ENCODE results near the gene COA8. TPM values are rescaled to one million over a fixed set of nuclear protein-coding genes. Genes with fewer than 3 reads are reported as not detected.
A peak's percentile ranks its signal among the peaks of the same experiment; 100 is the strongest.

COA8 gene, protein sequence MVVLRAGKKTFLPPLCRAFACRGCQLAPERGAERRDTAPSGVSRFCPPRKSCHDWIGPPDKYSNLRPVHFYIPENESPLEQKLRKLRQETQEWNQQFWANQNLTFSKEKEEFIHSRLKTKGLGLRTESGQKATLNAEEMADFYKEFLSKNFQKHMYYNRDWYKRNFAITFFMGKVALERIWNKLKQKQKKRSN
- 10 to 100 TPM; 28.3 to 34.3 TPM for total RNA-seq

GRCh38 chr14:103562429-103563225 lies at the start of gene COA8, which contains the start of gene BAG5:
COA8 (plus strand) TSS chr14:103562960; CDS start chr14:103563002, 42 bp downstream.
BAG5 (minus strand) TSS chr14:103562657; CDS start chr14:103561164, 1,493 bp downstream.
- peak; percentile 81 for ATAC-seq

GRCh38 chr14:103514596-103515421 lies 48.0 kb upstream of the COA8 start:
- no peak for DNase-seq
- Mint-ChIP-seq H3K4me1 (ENCODE audit: low read depth) (peaks cover 17% of the 10 kb centered on the region), H3K27ac (no peak overlapping the region), H3K9me3 (ENCODE audit: insufficient read depth) (no peaks in the 10 kb centered on the region), H3K27me3 (ENCODE audit: low read depth) (no peaks in the 10 kb centered on the region), H3K4me3 (no peak overlapping the region), H3K36me3 (ENCODE audit: low read depth) (peaks cover 7% of the 10 kb centered on the region)
- ATAC-seq = no peak
- CTCF ChIA-PET = no interaction called here
- POLR2A ChIA-PET = interaction anchor here (0.5 kb wide), 1 partner anchor 8 kb away, joined by 3 read pairs; the partner anchor contains the start of gene CKB

More at GRCh38 chr14:103562429-103563225, at the start of gene COA8, which contains the start of gene BAG5:
- no peaks in the 10 kb centered on the region for H3K9me3 Mint-ChIP-seq (ENCODE audit: insufficient read depth)
- peaks cover 30% of the 10 kb centered on the region for H3K36me3 Mint-ChIP-seq (ENCODE audit: low read depth)
- H3K4me3 Mint-ChIP-seq = peak within 1 kb of the TSS; percentile 91
- DNase-seq = peak; percentile 90
- H3K27me3 Mint-ChIP-seq (ENCODE audit: low read depth) = no peaks in the 10 kb centered on the region
- H3K4me1 Mint-ChIP-seq (ENCODE audit: low read depth) = peaks cover 55% of the 10 kb centered on the region
- H3K27ac Mint-ChIP-seq = peak within 1 kb of the TSS; percentile 93
- CTCF ChIA-PET = interaction anchor here (1.3 to 5.1 kb wide), 5 partner anchors 9 to 359 kb away, joined by 3 to 23 read pairs (median 7); no protein-coding TSS in a partner anchor
- POLR2A ChIA-PET = interaction anchor here (0.5 to 2.1 kb wide), 7 partner anchors 30 to 228 kb away, joined by 3 to 16 read pairs (median 6); partner anchors contain the start of genes EIF5, KLC1, TRMT61A and XRCC3

DNA sequence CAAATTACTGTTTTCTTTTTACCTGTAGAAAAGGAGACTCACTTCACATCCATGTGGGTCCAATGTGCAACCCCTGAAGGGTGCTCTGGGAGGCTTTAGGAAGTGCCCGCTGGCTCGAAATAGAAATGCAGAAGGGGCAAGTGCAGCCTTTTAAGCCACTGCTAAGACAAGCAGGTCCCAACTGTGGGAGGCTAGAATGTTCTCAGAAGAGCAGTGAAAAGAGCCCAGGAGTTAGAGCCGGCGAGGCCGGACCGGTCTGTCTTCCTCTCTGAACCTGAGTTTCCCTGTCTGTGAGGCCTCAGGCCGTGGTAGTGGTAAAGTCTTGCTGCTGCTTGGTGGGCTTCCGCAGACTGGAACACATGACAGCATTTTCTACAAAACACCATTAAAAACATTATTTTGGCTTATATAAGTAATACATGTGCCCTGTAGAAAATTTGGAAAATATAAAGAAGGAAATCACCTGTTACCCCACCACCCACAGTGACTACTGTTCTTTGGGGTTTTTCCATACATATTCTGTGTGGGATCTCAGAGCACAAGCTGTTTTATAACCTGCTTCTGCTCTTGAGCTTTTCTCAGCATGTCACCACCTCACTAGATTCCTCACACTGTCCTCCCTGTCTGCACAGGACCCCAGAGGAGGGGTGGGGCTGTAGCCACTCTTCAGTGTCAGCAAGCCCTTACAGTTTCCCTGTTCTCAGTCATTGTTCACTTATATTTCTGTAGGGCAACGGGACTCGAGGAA lies 46.2 kb upstream of the COA8 start:
- POLR2A ChIA-PET = no interaction called here
- peaks cover 3% of the 10 kb centered on the region for H3K36me3 Mint-ChIP-seq (ENCODE audit: low read depth)

DNA sequence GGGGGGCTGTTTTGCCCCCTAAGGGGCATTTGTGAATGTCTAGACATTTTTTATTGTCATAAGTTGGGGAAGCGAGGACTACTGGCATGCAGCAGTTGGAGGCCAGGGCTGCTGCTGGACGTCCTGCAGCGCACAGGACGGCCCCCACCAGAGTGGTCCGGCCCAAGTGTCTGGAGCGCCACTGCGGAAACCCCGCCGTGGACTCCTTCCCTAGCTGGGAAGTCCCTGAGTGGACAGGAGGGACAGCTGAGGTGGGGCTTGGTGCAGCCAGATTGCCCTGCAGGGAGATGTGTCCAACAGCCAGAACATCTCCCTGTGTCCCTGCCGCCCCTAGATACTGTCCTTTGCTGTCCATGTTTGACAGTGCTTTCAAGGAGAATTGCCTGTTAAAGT lies 45.6 kb upstream of the COA8 start:
- Mint-ChIP-seq H3K27ac (no peak overlapping the region), H3K4me1 (ENCODE audit: low read depth) (peaks cover 17% of the 10 kb centered on the region), H3K27me3 (ENCODE audit: low read depth) (peaks cover under 1% of the 10 kb centered on the region), H3K36me3 (ENCODE audit: low read depth) (peaks cover 3% of the 10 kb centered on the region), H3K9me3 (ENCODE audit: insufficient read depth) (no peaks in the 10 kb centered on the region), H3K4me3 (no peak overlapping the region)
- no peak for DNase-seq
- CTCF ChIA-PET = interaction anchor here (2.5 to 2.7 kb wide), 2 partner anchors 40 to 44 kb away, joined by 8 to 23 read pairs; partner anchors contain the start of genes BAG5 and COA8
- POLR2A ChIA-PET = no interaction called here
- no peak for ATAC-seq

More for the DNA sequence above, 46.2 kb upstream of the COA8 start:
- H3K4me3 Mint-ChIP-seq = no peak overlapping the region
- CTCF ChIA-PET = interaction anchor here (2.7 kb wide), 1 partner anchor 44 kb away, joined by 23 read pairs; the partner anchor contains the start of genes BAG5 and COA8
- DNase-seq (no peak), ATAC-seq (no peak)
- H3K9me3 Mint-ChIP-seq (ENCODE audit: insufficient read depth) = no peaks in the 10 kb centered on the region
- H3K27ac Mint-ChIP-seq = no peak overlapping the region
- H3K4me1 Mint-ChIP-seq (ENCODE audit: low read depth) = peaks cover 17% of the 10 kb centered on the region
- H3K27me3 Mint-ChIP-seq (ENCODE audit: low read depth) = no peaks in the 10 kb centered on the region

- Mint-ChIP-seq H3K4me3 (no peak overlapping the region), H3K27ac (no peak overlapping the region), H3K9me3 (ENCODE audit: insufficient read depth) (no peaks in the 10 kb centered on the region), H3K27me3 (ENCODE audit: low read depth) (peaks cover 2% of the 10 kb centered on the region), H3K4me1 (ENCODE audit: low read depth) (peaks cover 17% of the 10 kb centered on the region), H3K36me3 (ENCODE audit: low read depth) (no peaks in the 10 kb centered on the region)
- ChIA-PET POLR2A (interaction anchor here (1.6 kb wide), 1 partner anchor 44 kb away, joined by 4 read pairs; no protein-coding TSS in a partner anchor), CTCF (interaction anchor here (1.0 to 2.7 kb wide), 13 partner anchors 9 to 125 kb away, joined by 3 to 23 read pairs (median 8); partner anchors contain the start of genes BAG5, COA8 and TRMT61A)
- no peak for ATAC-seq
- DNase-seq = no peak
Observed at GRCh38 chr14:103517721-103518421, 44.9 kb upstream of the COA8 start.

GRCh38 chr14:103518422-103519042 lies 44.2 kb upstream of the COA8 start:
- peaks cover 18% of the 10 kb centered on the region for H3K4me1 Mint-ChIP-seq (ENCODE audit: low read depth)
- ATAC-seq = peak; percentile 43
- POLR2A ChIA-PET = interaction anchor here (1.0 to 1.6 kb wide), 2 partner anchors 43 to 184 kb away, joined by 4 to 5 read pairs; partner anchors contain the start of gene EIF5
- H3K9me3 Mint-ChIP-seq (ENCODE audit: insufficient read depth) = no peaks in the 10 kb centered on the region
- no peak overlapping the region for H3K4me3 Mint-ChIP-seq
- CTCF ChIA-PET = interaction anchor here (0.6 to 2.7 kb wide), 21 partner anchors 9 to 125 kb away, joined by 3 to 23 read pairs (median 4); partner anchors contain the start of genes BAG5, COA8 and TRMT61A
- H3K27ac Mint-ChIP-seq = no peak overlapping the region
- H3K27me3 Mint-ChIP-seq (ENCODE audit: low read depth) = peaks cover 6% of the 10 kb centered on the region
- peak; percentile 65 for DNase-seq
- no peaks in the 10 kb centered on the region for H3K36me3 Mint-ChIP-seq (ENCODE audit: low read depth)

GRCh38 chr14:103519043-103519836 lies 43.5 kb upstream of the COA8 start:
- Mint-ChIP-seq H3K9me3 (ENCODE audit: insufficient read depth) (no peaks in the 10 kb centered on the region), H3K27ac (no peak overlapping the region), H3K4me3 (no peak overlapping the region), H3K27me3 (ENCODE audit: low read depth) (peaks cover 12% of the 10 kb centered on the region), H3K36me3 (ENCODE audit: low read depth) (no peaks in the 10 kb centered on the region), H3K4me1 (ENCODE audit: low read depth) (peaks cover 20% of the 10 kb centered on the region)
- ChIA-PET POLR2A (interaction anchor here (1.0 to 1.6 kb wide), 2 partner anchors 43 to 185 kb away, joined by 4 to 5 read pairs; partner anchors contain the start of gene EIF5), CTCF (interaction anchor here (0.6 to 2.7 kb wide), 21 partner anchors 10 to 126 kb away, joined by 3 to 23 read pairs (median 4); partner anchors contain the start of genes BAG5, COA8 and TRMT61A)
- ATAC-seq (no peak), DNase-seq (no peak)

DNA sequence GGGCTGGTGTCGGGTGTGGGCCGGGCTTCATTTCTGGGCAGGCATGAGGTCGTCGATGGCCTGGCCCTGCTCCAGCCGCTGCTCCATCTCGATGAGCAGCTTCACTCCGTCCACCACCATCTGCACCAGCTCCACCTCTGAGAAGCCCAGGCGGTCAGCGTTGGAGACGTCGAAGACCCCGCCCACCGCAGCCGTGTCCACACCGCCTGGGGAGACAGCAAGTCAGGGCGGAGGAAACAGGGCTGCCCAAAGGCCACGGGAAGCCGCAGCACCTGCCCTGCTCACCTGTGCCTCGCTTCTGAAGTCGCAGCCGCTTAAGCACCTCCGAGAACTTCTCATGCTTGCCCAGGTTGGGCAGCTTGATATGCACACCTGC lies 42.9 kb upstream of the COA8 start:
- Mint-ChIP-seq H3K36me3 (ENCODE audit: low read depth) (no peaks in the 10 kb centered on the region), H3K27ac (no peak overlapping the region), H3K4me1 (ENCODE audit: low read depth) (peaks cover 17% of the 10 kb centered on the region), H3K27me3 (ENCODE audit: low read depth) (peaks cover 12% of the 10 kb centered on the region), H3K9me3 (ENCODE audit: insufficient read depth) (no peaks in the 10 kb centered on the region), H3K4me3 (peak overlapping the region; percentile 40)
- POLR2A ChIA-PET = interaction anchor here (1.6 kb wide), 1 partner anchor 42 kb away, joined by 4 read pairs; no protein-coding TSS in a partner anchor
- ATAC-seq = no peak
- CTCF ChIA-PET = interaction anchor here (1.2 to 2.3 kb wide), 6 partner anchors 9 to 34 kb away, joined by 3 to 15 read pairs (median 11); partner anchors contain the start of gene TRMT61A
- DNase-seq = no peak

DNA sequence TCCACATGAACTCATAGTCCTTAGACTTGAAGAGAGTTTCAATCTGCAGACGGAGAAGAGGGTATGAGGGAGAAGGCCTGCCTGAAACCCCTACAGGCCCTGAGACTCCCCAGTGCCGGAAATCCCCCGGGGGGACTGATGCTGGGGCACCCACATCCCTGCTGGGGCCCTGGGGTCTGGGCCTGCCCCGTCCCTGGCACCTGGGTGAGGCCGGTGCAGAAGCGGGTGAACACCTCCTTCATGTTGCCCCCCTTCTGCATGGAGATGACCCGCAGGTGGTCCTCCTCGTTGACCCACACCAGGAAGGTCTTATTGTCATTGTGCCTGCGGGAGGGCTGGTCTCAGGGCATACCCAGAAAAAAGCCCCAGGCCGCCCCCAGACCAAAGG lies 42.5 kb upstream of the COA8 start:
- Mint-ChIP-seq H3K4me3 (peak overlapping the region; percentile 40), H3K36me3 (ENCODE audit: low read depth) (no peaks in the 10 kb centered on the region), H3K4me1 (ENCODE audit: low read depth) (peaks cover 17% of the 10 kb centered on the region), H3K27me3 (ENCODE audit: low read depth) (peaks cover 12% of the 10 kb centered on the region), H3K27ac (no peak overlapping the region), H3K9me3 (ENCODE audit: insufficient read depth) (no peaks in the 10 kb centered on the region)
- ChIA-PET CTCF (interaction anchor here (1.0 to 2.3 kb wide), 5 partner anchors 9 to 37 kb away, joined by 3 to 9 read pairs (median 5); no protein-coding TSS in a partner anchor), POLR2A (no interaction called here)
- no peak for ATAC-seq
- no peak for DNase-seq
